ENCODE measurements around the gene ZDHHC8.
A peak's percentile ranks its signal among the peaks of the same experiment; 100 is the strongest.
"Not testable (repeated sequence)": the region's sequence is repeated elsewhere in the genome, so short reads cannot be mapped to it uniquely, and the experiment has no call there.

Gene ZDHHC8

DNA sequence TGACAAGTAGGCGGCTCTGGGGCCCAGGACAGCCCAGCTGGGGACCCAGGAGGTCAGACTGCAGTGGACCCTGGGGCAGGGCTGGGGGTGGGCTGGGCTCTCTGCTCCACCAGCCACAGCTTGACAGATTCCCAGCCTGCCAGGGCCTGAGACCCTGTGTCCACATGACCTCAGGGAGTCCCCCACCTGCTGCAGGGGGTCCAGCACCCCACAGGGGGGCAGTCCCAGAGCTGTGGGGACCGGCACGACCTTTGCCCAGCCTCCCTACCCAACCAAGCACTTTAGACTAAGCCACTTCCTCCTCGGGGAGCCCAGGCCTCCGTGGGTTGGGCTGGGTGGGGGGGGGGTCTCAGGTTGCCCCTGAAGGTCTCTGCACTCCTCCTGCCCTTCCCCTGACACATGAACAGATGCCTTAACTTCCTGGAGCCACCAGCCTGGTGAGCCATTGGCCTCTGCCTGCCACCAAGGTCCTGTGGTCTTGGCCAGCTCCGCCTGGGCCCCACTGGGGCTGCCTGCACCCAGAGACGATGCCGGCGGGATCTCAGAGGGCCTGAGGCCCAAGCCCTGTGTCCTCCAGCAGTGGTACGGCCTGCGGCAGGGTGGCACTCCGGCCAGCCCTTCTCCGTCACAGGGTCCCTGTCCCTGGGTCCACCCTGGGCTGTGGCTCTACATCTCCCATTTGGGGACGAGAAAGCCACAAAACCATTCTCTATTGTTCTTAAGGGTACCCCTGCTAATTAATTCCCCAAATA is 15.8 kb downstream of the ZDHHC8 start:
- DNase-seq = no peak

DNA sequence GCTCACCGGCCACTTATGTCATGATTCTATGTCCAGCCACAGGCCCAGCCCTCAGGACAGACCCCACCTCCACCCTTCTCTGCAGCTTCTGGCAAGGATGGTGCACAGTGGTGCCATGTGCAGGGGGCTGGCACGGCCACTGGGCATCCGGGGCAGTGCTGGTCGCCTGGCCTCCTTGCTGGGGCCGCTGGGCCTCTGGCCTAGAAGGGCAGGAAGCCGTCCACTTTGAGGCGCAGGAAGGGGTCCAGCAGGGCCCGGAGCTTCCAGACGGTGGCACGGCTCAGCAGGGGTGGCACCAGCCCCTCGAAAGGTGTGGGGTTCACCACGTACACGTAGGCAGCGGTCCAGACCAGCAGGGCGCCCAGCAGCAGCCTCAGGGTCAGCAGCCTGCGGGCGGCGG is 16.8 kb downstream of the ZDHHC8 start:
- DNase-seq = no peak

DNA sequence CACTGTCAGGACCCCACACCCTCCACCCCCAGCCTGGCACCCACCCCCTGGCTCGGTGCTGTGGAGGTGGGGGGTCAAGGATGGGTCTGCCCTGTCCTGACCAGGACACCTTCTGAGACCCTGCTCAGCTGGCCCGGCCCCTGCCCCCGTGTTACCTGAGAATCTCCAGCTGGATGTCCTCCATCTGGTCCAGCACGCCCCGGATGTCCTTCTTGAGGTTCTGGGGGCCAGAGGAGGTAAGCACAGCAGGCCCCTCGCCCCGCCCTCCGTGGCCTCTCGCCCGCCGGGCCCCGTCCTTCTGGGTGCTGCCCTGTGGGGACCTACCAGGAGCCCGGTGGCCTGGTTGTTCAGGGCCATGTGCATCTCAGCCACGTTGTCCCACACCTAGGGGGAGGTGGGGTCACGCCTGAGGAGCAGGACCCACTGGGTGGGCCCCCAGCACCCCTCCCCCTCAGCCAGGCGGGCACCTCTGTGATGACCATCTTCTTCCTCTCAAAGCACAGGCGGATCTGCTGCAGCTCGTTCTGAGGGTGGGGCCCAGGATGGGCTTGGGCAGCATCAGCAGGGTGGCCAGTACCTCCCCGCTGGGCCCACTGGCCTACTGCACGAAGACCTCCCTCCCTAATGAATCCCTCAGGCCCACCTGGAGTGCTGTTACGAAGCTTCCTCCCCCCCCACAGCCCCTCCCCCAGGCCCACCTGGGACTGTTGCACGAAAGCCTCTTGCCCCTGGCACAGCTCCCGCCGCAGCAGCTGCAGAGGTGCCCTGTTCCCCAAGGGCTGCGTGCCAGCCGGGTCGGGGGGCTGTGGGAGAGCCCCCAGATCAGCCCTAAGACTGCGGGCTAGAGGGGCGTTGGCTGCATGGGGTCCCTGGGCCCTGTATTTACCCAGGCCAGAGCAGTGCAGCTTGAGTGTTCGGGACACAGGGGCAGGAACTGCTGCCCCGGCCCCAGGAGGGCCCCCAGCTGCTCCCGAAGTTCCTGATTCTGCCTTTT is 17.9 kb downstream of the ZDHHC8 start:
- no peak for DNase-seq

DNA sequence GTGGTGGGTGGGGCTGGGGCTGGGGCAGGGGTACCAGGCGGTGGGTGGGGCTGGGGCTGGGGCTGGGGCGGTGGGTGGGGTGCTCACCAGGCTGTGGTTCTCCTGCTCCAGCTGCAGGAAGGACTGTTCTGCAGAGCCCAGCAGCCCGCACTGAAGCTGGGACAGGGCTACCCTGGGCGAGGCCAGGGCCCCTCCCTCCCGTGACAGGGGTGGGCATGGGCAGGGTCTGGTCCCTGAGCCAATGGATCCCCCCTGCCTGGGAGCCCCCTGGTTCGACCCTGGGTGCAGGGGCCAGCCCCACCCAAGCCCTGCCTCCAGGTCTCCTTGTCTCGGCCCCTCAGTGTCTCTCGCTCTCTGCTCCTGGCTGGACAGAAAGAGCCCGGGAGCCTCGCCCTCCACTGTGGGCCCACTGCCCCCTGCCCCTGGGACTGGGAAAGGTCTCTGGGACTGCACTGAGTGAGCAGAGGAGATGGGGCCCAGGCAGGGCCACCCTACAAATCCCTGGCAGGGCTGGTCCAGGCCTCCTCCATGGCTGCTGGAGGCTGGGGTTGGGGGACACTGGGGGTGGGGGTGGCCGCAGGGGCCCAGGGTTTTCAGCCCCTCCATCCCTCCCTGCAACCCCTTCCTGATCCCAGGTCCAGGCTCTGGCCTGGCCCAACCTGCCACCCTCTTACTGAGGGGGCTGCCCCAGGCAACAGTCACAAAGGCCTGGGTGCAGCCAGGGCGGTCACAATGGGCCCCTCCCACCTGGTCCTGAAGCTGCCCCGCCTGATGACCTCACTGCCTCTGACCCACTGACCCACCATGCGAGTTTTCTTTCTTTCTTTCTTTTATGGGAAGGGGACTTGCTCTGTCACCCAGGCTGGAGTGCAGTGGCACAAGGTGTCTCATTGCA is 19.0 kb downstream of the ZDHHC8 start, which contains the start of gene CCDC188:
TSS of gene CCDC188 (minus strand) at position 675 of the 895 bp plus-strand sequence. CDS start at position 606, 69 bp downstream.
- no peak for DNase-seq

DNA sequence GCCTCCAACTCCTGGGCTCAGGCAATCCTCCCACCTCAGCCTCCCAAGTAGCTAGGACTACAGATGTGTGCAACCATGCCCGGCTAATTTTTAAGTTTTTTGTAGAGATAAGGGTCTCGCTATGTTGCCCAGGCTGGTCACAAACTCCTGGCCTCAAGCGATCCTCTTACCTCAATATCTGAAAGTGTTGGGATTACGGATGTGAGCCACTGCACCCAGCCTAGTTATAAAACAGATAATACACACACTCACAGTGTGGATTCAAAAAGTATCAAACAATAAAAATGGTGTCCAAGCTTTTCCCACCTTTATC is 19.6 kb downstream of the ZDHHC8 start:
- no peak for DNase-seq

DNA sequence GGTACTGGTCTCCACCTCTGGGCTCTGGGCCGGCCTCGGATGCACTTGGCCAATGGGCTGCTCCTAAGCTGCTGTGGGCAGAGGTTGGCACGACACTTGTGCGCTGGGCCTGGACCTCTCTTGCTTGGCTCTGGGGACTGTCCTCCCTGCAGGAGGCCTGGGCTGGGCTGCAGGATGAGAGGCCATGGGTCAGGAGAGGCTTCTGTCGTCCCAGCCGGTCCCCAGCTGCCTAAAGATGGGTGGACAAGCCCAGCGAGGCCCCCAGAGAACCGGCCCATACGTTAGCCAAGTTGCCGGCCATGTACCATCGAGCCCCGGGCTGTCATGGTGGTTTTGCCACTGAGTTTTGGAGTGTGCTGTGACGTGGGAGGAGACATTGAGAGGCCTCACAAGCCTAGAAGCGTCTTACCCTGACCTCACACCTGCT is 20.9 kb downstream of the ZDHHC8 start:
- no peak for DNase-seq

DNA sequence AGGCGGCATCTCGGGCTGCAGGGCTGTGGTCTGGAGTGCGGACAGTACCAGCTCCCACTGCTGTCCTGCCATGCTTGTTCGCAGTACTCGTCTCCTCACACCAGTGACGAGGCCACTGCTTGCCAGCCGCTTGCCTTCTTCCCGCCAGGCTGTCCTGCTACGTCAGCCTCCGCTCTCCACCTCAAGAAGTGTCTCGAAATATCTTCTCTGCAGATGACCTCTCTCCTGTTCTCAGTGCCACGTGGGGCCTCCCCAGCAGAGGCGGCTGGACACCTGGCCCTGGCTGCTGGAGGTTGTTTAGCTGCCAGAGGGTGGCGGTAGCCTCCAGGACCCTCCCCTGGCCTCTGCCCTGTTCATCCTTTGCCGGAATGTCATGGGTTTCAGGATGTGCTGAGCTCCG is 22.3 kb downstream of the ZDHHC8 start:
- DNase-seq = no peak

DNA sequence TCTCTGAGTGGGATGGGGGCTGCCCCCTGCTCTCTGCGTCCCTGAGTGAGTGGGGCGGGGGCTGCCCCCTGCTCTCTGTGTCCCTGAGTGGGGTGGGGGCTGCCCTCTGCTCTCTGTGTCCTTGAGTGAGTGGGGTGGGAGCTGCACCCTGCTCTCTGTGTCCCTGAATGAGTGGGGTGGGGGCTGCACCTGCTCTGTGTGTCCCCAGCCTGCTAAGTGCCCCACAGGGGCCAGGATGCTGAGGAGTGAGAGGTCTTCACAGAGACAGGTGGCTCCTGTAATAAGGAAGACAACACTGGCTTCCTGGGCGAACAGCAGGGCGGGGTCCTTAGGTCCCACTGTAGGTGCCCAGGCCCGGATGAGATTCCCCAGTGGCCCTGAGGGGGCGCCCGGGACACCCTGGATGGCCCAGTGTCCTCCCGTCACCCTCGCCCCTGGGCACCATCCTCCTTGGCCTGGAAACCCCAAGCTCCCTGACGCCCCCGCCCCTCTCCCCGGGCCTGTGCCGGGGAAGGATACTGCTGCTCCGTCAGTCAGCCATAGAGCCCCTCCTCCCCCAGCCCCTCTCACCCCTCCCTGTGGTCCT is 23.1 kb downstream of the ZDHHC8 start:
- no peak for DNase-seq

DNA sequence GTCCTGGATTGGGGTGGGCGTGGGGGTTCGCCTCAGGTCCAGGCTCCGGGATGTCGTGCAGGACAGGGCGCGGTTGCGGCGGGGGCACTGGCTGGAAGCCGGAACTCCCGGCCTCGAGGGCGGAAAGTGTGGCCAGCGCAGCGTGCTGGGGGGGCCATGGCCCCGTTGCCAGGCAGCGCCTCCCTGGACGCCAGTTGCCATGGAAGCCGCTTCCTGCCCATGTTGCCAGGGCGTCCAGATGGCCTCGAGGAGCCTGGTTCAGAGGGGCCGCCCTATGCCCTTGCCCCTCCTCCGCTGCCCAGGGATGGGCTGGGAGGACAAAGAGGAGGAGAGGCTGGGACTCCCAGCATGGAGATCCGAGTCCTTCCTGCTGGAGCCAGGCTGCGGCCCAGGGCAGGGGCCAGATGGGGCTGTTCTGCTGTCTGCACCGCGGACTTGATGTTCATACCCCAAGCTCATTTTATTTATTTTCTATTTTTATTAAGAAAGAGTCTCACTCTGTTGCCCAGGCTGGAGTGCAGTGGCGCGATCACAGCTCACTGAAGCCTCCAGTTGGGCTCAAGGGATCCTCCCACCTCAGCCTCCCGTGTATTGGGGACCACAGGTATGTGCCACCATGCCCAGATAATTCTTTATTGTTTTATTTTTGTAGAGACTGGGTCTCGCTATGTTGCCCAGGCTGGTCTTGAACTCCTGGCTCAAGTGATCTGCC is 23.9 kb downstream of the ZDHHC8 start:
- no peak for DNase-seq

DNA sequence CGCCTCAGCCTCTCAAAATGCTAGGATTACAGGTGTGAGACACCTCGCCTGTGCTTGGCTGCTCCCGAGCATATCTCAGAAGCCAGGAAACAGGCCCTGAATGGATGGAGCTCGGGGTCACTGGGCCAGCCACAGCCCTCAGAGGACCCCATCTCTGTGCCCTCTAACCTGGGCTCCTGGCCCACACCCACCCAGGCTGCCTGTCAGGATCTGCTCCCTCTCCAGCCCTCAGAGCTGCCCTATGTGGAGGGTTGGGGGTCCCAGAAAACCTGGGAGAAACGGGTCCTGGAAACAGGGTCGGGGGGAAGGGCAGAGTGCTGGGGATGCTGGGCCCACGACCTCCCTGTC is 24.4 kb downstream of the ZDHHC8 start:
- DNase-seq = no peak

DNA sequence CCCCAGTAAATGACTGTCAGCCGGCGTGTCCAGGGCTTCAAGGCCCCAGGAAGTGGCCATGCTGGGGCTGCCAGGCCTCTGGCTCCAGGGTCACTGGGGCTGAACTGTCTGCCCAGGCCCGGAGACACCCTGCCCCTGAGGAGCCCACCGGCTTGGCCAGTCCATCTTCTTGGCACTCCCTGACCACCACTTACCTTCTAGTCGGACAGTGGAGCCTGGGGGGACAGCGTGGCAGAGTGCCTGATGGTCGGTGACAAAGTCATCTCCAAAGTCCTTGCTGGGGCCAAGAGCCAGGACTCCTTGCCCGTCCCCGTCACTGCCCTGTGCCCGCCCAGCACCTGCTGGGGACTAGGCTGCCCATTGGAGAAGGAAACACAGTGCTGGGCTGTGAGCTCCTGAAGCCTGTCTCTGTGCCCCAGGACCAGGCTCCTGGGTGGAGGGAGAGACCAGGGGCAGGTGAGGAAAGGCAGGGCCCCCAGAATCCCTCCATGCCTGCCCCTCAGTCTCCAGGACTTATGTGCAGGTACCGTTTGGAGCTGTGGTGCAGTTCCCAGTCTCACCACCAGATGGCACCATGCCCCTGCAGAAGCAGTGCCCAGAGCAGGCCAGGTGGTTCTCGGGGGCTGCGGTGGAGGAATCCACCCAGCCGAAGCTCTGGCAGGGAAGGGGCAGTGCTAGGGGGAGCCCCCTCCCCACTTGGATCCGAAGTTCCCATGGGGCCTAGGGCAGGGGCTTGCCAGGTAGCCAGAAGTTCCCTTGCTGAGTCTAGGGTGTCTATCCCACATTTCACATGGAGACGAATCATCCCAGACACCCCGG is 25.2 kb downstream of the ZDHHC8 start:
- peak; percentile 90 for DNase-seq

DNA sequence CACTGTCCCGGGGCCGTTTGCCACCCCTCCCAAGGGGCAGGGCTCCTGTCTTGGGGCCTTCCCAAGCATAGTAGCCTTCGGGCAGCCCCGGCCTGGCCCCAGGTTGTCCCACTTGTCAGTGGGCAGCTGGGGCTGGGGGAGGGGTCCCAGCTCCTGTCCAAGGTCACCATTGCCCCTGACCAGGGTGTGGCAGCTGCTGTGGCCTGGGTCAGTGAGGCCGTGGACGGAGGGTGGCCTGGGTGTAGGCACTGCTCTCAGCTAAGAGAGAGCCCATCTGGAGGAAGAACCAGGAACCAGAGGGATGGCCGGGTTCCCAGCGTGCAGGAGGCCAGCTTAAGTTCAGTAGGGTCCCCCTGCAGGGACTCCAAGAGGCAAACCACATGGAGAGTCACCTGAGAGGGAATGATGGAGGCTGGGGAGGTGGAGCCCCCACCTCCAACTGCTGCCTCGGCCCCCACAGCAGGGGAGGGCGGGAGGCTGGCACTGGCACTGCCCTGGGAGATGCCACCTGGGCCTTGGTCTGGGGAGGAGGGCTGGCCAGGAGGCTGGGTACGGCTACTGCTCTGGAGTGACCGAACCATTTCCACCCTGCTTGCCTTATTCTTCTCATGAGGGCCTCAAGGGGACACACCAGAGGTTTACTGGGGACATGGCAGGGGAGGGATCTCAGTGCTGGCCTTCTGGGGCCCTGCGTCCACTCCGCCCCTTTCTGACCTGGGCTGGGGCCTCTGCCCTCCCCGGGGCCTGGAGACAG is 26.0 kb downstream of the ZDHHC8 start:
- no peak for DNase-seq

DNA sequence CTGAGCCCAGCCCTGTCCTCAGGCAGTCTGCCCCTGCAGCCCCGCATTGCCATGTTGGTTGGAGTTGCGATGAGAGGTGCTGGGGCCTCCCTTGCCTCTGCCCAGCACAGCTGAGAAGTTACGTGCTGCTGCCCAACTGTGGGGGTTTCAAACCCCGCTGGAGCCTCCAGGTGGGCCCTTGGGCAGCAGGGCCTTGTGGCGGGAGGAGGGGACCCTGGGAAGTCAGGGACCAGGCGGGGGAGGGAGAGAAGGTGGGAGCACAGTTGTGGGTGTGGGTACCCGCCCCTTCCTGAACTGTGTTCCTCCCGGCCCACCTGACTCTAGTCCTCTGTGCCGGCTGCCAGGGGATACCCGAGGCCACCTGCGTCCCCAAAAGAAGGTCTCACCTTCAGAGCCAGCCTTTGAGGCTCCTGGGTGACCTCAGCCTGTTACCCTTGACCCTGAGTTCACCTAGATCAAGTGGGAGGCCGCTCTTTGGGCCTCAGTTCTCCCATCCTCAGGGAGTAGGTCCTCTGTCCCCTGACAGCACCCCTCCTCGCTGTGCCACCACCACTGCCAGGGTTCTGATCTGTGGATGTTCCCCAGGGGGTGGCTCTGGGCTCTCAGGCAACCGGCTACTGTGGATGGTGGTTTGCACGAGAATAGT is 26.9 kb downstream of the ZDHHC8 start:
- no peak for DNase-seq

DNA sequence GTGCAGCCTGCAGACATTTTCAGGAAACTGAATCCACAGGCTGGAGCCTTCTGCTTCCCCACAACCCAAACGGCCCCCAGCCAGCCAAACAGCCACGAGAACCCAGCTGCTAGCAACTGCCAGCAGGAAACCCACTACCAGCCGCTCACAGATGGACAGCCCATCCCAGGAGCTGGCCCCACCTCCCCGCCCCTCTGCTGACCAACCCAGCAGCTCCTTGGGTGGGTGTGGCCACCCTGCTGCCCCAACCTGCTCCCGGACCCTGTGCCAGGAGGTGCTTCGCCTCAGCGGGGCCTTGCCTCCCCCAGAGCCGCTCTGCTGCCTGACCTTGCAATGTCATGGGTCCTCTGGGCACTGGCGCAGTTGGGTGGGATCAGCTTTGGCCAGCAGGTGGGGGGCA is 27.5 kb downstream of the ZDHHC8 start:
- DNase-seq = no peak

DNA sequence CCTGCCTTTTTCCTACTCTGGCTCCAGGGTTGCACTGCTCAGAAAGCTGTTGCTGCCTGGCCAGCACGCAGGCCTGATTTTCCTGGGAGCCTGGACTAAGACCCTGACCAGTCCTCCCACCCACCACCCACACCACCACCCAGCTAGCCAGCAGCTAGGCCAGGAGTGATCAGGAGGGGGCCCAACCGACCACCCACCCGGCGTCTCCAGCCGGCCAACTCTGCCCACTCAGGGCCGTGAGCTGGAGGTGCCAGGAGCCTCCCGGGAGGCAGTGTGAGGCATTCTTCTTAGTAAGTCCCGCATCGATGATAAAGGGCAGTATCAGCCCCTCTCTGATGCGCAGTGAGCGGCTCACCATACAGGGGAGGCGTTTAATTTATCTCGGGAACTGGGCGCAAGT is 27.9 kb downstream of the ZDHHC8 start:
- DNase-seq = not testable (repeated sequence)

DNA sequence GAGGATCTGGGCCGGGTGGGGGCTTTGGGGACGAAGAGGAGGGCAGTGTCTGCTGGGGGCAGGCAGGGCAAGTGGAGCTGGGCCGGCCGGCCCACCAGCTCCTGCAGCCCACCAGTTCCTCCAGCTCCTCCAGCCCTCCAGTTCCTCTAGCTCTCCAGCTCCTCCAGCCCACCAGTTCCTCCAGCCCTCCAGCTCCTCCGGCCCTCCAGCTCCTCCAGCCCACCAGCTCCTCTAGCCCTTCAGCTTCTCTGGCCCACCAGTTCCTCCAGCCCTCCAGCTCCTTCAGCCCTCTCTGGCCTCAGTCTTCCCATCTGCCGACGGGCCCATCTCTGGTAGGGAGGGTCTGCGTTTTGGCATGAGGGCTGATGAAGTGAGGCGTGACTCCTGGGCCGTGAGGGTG is 28.4 kb downstream of the ZDHHC8 start:
- no peak for DNase-seq

DNA sequence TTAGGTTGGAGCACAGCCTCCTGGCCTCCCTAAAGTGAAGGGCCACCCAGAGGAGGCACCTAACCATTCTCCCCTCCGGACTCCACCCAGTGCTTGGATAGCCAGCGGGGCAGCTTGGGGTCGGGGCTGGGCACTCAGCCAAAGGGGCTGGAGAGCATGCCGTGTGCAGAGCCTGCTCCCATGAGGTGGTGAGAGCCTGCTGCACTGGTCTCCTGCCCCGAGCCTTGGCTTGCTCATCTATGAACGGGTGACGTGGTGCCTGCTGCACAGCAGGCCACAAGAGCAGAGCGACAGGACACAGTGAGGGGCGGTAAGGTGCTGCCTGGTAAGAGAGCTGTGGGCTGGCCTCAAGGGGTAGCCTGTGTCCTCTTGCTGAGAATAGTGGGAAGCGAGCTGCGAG is 33.3 kb downstream of the ZDHHC8 start:
- DNase-seq = no peak

DNA sequence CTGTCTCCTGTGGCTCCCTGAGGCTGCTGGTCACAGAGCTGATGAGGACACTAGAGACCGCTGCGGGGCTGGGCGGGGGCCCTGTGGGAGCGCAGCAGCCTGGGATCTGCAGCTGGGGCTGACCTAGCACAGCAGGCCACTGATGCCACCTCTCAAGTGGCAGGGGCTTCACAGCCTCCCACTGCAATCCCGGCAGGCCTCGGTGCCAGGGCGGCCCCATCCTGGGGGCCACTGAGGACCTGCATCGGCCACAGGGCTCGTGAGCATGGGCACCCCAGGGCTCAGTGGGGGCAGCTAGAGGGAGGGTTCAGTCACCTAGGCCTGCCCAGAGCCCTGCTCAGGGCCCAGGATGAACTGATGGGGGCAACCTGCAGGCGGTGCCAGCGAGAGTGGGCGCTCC is 33.8 kb downstream of the ZDHHC8 start:
- no peak for DNase-seq

DNA sequence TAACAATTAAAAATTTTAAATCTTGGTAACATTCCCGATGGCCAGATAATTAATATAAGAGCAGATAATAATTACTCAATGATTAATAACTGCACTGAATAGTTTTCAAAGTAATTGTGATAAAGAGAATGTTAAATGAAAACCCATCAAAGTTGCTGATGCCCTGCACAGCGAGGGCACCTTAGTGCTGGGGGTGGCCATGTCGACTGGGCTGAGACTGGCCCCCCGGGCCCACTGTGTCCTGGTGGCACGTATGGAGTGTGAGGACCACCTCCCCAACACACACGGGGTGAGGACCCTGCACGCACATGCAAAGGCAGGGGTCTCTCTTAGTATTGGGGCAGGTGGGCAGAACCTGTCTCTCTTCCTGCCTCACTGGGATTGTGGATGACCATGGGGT is 34.3 kb downstream of the ZDHHC8 start:
- no peak for DNase-seq

DNA sequence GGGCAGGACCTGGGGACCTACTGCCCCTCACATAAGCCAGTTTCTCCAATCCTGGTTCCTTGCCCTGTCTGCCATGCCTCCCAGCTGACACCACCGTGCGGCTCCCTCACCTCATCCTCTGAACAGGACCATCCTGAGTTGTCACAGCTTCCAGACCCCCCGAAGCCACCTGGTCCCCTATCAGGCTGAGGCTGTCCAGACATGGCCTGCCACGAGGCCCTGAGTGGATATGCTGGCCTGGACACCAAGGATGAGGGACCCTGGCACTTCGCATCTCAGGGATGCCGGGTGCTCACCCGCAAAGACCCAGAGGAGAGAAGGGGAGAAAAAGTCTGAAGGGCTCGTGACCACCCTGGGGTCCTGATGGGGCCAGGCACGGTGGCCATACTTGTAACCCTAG is 35.1 kb downstream of the ZDHHC8 start:
- DNase-seq = no peak

All from stimulated activated CD4-positive, alpha-beta T cell treated with anti-CD3 and anti-CD28 coated beads, Interleukin-4, amount 100 ng/mL, for 24 hours (primary cell).